IMR-90 (cell line): Measurements from ENCODE around the gene MICAL3. TPM values are rescaled to one million over a fixed set of nuclear protein-coding genes. Genes with fewer than 3 reads are reported as not detected.

Source experiments
- ATAC-seq: fragments of 200-7000 bp; cut with Tn5 transposase; 2 replicates; pipeline ENCODE4 v1.9.1; 2020; ENCODE audit warnings: low read depth, mild to moderate bottlenecking, moderate library complexity
- BruUV-seq: library from RNA; stranded (reverse); fragments of 400-500 nt; replicated peaks from 2 replicates; lab custom pipeline; 2021; lab: Mats Ljungman, UMichigan
- CTCF ChIA-PET: fragments of 300-600 bp; formaldehyde crosslinking; extraction: SDS; loops from one replicate; lab custom pipeline; 2021; ENCODE audit warnings: antibody characterized with exemption; lab: Yijun Ruan, JAX
- POLR2A ChIA-PET: fragments of 300-600 bp; sonication (Branson Sonifier 250); formaldehyde crosslinking; loops from one replicate; lab custom pipeline; 2022; ENCODE audit warnings: antibody characterized with exemption; ENCODE audit not compliant: unreplicated experiment; lab: Charles Lee
- DNase-seq: peaks from one replicate; pipeline ENCODE4 v3.0.0; 2013
- H2AFZ ChIP-seq: replicated peaks from 2 replicates; pipeline ENCODE3; 2013; ENCODE audit warnings: low read length, mild to moderate bottlenecking; ENCODE audit not compliant: poor library complexity
- H2AK5ac ChIP-seq: 2 replicates; pipeline ENCODE4 v1.6.1; 2013; ENCODE audit warnings: low read depth, low read length, inconsistent platforms
- H2AK9ac ChIP-seq: replicated peaks from 2 replicates; pipeline ENCODE3; 2013; ENCODE audit warnings: mild to moderate bottlenecking, low read depth, low read length, moderate library complexity; ENCODE audit not compliant: poor library complexity
- H2BK120ac ChIP-seq: 2 replicates; pipeline ENCODE4 v1.6.1; 2013; ENCODE audit warnings: low read depth, low read length, inconsistent platforms
- H2BK15ac ChIP-seq: 3 replicates; pipeline ENCODE4 v1.6.1; 2013; ENCODE audit warnings: low read depth, low read length, inconsistent platforms
- H2BK20ac ChIP-seq: 2 replicates; pipeline ENCODE4 v1.6.1; 2013; ENCODE audit warnings: low read depth, mild to moderate bottlenecking, inconsistent platforms, low read length, moderate library complexity
- H2BK5ac ChIP-seq: 2 replicates; pipeline ENCODE4 v1.6.1; 2013; ENCODE audit warnings: mild to moderate bottlenecking, low read depth, low read length, inconsistent platforms; ENCODE audit not compliant: poor library complexity, severe bottlenecking
- H3K14ac ChIP-seq: replicated peaks from 2 replicates; pipeline ENCODE4 v1.6.1; 2013; ENCODE audit warnings: low read depth, low read length, inconsistent platforms
- H3K18ac ChIP-seq: 2 replicates; pipeline ENCODE4 v1.6.1; 2013; ENCODE audit warnings: low read depth, low read length, control low read depth
- H3K23ac ChIP-seq: 2 replicates; pipeline ENCODE4 v1.6.1; 2013; ENCODE audit warnings: low read depth, low read length, inconsistent platforms
- H3K27ac ChIP-seq: 2 replicates; pipeline ENCODE4 v1.5.1; 2013; ENCODE audit warnings: mild to moderate bottlenecking, control low read depth, low read length; ENCODE audit not compliant: insufficient read depth
- H3K27me3 ChIP-seq: 2 replicates; pipeline ENCODE4 v1.6.1; 2013; ENCODE audit warnings: low read length; ENCODE audit not compliant: control insufficient read depth, insufficient read depth
- H3K36me3 ChIP-seq: 2 replicates; pipeline ENCODE4 v1.6.1; 2013; ENCODE audit warnings: low read length, mixed read lengths; ENCODE audit not compliant: control insufficient read depth, insufficient read depth
- H3K4ac ChIP-seq: 2 replicates; pipeline ENCODE4 v1.6.1; 2013; ENCODE audit warnings: low read depth, low read length, inconsistent platforms
- H3K4me1 ChIP-seq: 2 replicates; pipeline ENCODE4 v1.6.1; 2013; ENCODE audit warnings: low read length, mixed read lengths; ENCODE audit not compliant: control insufficient read depth, insufficient read depth
- H3K4me2 ChIP-seq: 2 replicates; pipeline ENCODE4 v1.6.1; 2013; ENCODE audit warnings: low read depth, mild to moderate bottlenecking, control low read depth, low read length, moderate library complexity
- H3K4me3 ChIP-seq: 2 replicates; pipeline ENCODE4 v1.5.1; 2013; ENCODE audit warnings: low read depth, mild to moderate bottlenecking, control low read depth, low read length, moderate library complexity; ENCODE audit not compliant: insufficient read depth
- H3K56ac ChIP-seq: 2 replicates; pipeline ENCODE4 v1.6.1; 2013; ENCODE audit warnings: low read length, inconsistent platforms; ENCODE audit not compliant: insufficient read depth; ENCODE audit errors: extremely low read depth
- H3K79me1 ChIP-seq, 2 experiments: 2 replicates each; pipeline ENCODE4 v1.6.1; 2013; ENCODE audit warnings: low read length in 2 of 2, inconsistent platforms in 1 of 2, low read depth in 1 of 2
- H3K9ac ChIP-seq: 2 replicates; pipeline ENCODE4 v1.6.1; 2013; ENCODE audit warnings: low read depth, low read length, control low read depth
- H3K9me1 ChIP-seq: 2 replicates; pipeline ENCODE4 v1.6.1; 2013; ENCODE audit warnings: low read length, inconsistent platforms; ENCODE audit not compliant: insufficient read depth
- H3K9me3 ChIP-seq: 2 replicates; pipeline ENCODE4 v1.6.1; 2013; ENCODE audit warnings: low read length; ENCODE audit not compliant: control insufficient read depth, insufficient read depth
- H4K20me1 ChIP-seq: 2 replicates; pipeline ENCODE4 v1.6.1; 2013; ENCODE audit warnings: low read length, inconsistent platforms; ENCODE audit not compliant: insufficient read depth
- H4K5ac ChIP-seq: 2 replicates; pipeline ENCODE4 v1.6.1; 2013; ENCODE audit warnings: mild to moderate bottlenecking, low read depth, low read length, control low read depth
- H4K8ac ChIP-seq, 2 experiments: 2 replicates each; pipeline ENCODE4 v1.6.1; 2013; ENCODE audit warnings: low read depth in 2 of 2, low read length in 2 of 2, control low read depth in 1 of 2, inconsistent platforms in 1 of 2
- H4K91ac ChIP-seq: 2 replicates; pipeline ENCODE4 v1.6.1; 2013; ENCODE audit warnings: low read depth, low read length, inconsistent platforms; ENCODE audit not compliant: insufficient read depth
- MAFK ChIP-seq: IDR thresholded peaks from 2 replicates; pipeline ENCODE4 v1.6.1; 2012; ENCODE audit warnings: low read depth, low read length, improper control_type of control experiment
- MXI1 ChIP-seq: IDR thresholded peaks from 2 replicates; pipeline ENCODE4 v1.6.1; 2012; ENCODE audit warnings: low read depth, mild to moderate bottlenecking, low read length, moderate library complexity, borderline replicate concordance
- POLR2A ChIP-seq: IDR thresholded peaks from 2 replicates; pipeline ENCODE4 v1.6.1; 2012; ENCODE audit warnings: mild to moderate bottlenecking, low read depth, low read length
- WGBS, 2 experiments: methylation state at CpG; one replicate each; pipeline versions ENCODE4 v1.1.5 to v1.1.7; 2013; ENCODE audit warnings: missing lambda C conversion rate in 2 of 2; ENCODE audit not compliant: insufficient read length in 1 of 2; ENCODE audit errors: extremely low coverage in 2 of 2; 5-methylcytosine and 5-hydroxymethylcytosine counted together
- dilution Hi-C: fragments of 300-500 bp; cut with HindIII; formaldehyde crosslinking; loops from one replicate; pipeline ENCODE4 v1.14.3; 2018; ENCODE audit warnings: low sequenced_read_pairs; ENCODE audit not compliant: unreplicated experiment
- in situ Hi-C: fragments of 300-500 bp; cut with MboI; formaldehyde crosslinking; loops from 3 replicates; pipeline ENCODE4 v1.14.3; 2019; ENCODE audit warnings: low sequenced_read_pairs, inconsistent platforms, mixed read lengths
- intact Hi-C: fragments of 100-400 bp; cut with micrococcal nuclease; formaldehyde crosslinking; loops from 2 replicates; pipeline ENCODE4 v1.10.0; 2022
- polyA plus RNA-seq, 3 experiments: library from polyadenylated mRNA; depleted of rRNA; stranded (reverse); fragments of >200 nt; gene quantifications; 2 replicates each; pipeline ENCODE4 v1.2.3, GENCODE V29; 2012; ENCODE audit warnings: low replicate concordance in 1 of 3
- total RNA-seq: library from RNA; depleted of rRNA; stranded (reverse); fragments of >200 nt; gene quantifications from 2 replicates; pipeline ENCODE4 v1.2.3, GENCODE V29; 2012

The MICAL3 gene
- total and polyA plus RNA-seq, 2 of the 4 experiments (the other 2 are of a cell fraction): 17.6 to 26.8 TPM

DNA sequence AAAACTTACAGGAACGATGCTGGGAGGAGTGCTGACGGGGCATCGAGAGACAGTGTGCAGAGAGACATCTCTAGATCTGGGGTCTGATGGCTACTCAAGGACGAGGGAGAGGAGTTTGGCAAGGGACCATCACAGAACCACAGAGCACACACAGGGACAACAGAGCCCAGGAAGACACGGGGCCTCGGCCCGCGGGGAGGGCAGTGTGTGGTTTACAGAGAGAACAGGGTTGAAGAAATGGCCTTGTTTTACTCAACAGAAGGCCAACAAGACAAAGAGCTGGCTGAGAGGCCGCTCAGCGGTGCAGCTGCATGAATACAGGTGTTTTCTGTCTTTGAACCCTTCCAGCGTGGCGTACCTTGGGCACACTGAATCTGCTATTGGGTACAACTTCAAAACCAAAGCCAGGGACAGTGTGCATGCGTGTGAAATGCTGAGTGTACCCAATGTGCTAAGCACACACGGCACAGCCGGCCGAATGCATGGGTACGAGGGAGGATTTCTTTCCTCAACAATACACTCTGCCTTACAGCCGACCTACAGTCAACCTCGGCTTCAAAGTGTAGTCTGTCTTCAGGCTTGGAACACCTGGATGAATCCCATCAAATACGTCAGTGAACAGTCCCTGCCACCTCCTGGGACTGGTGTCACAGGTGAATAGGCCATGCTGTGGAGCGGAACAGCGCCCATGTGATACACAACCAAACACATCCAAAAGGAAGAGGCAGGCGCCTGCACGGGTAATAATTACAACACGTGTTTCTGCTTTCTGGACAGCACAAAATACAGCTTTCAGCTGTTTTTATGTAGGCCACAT lies 229.4 kb downstream of the MICAL3 start (continued):
- no peak for TF ChIP-seq POLR2A

- H2AFZ ChIP-seq: no peak overlapping the region
- no peak overlapping the region for H3K4me3 ChIP-seq
- H3K4ac ChIP-seq: no peak overlapping the region
- H2AK5ac ChIP-seq: no peak overlapping the region
- no peak overlapping the region for H2BK120ac ChIP-seq
- no peak overlapping the region for H4K8ac ChIP-seq
- no peaks in the 10 kb centered on the region for H3K27me3 ChIP-seq
- ATAC-seq (no peak), DNase-seq (no peak)
- no peak overlapping the region for H3K9ac ChIP-seq
- no peak overlapping the region for H2AK9ac ChIP-seq
- peaks cover 27% of the 10 kb centered on the region for H3K36me3 ChIP-seq
- no peak overlapping the region for H3K56ac ChIP-seq
- dilution Hi-C loops: no loop called here
- no peak overlapping the region for H2BK15ac ChIP-seq
- H3K4me2 ChIP-seq: no peak overlapping the region
- H3K23ac ChIP-seq: no peak overlapping the region
- H3K27ac ChIP-seq: no peak overlapping the region
- H3K4me1 ChIP-seq: no peaks in the 10 kb centered on the region
- ChIA-PET POLR2A (no interaction called here), CTCF (no interaction called here)
- no peak overlapping the region for H2BK5ac ChIP-seq
- no peaks in the 10 kb centered on the region for H3K9me3 ChIP-seq
- no TSS peak for BruUV-seq
- H2BK20ac ChIP-seq: no peak overlapping the region
- no peak overlapping the region for H4K5ac ChIP-seq
- H4K20me1 ChIP-seq: no peaks in the 10 kb centered on the region
- H3K79me1 ChIP-seq: no peaks in the 10 kb centered on the region
- H3K18ac ChIP-seq: no peak overlapping the region
- 0 out of 2 replicates have a peak, but pooled peaks have one; percentile 12 for TF ChIP-seq MAFK
- no peak for TF ChIP-seq MXI1
- in situ Hi-C loops: no loop called here
- intact Hi-C loops: no loop called here
- 91% methylated on average over 13 of the region's 29 CpGs; no CpG with 5 or more reads in 1 of the 2 experiments for WGBS, 2 experiments
- no peak overlapping the region for H4K91ac ChIP-seq
- no peaks in the 10 kb centered on the region for H3K9me1 ChIP-seq
- no peak overlapping the region for H3K14ac ChIP-seq
These were observed 231.4 kb downstream of the MICAL3 start for GRCh38 chr22:17792854-17793434.
